K562 (cell line): ENCODE data around the gene LBH. TPM values are rescaled to one million over a fixed set of nuclear protein-coding genes. Genes with fewer than 3 reads are reported as not detected.

Experiments used
- ZNF24 ChIP-seq: fragments of 450-650 bp; IDR thresholded peaks from 2 replicates; pipeline ENCODE4 v1.6.1; 2016
- polyA plus RNA-seq, 8 experiments: library from polyadenylated mRNA; depleted of rRNA in 4 of 8; stranded (reverse) in 5 of 8; unstranded in 3 of 8; fragments of >200 nt; fragmentation: Nextera tagmentation in 2 of 8; fragmentation: Illumina TruSeq in 1 of 8; extraction: Ambion mirVana in 2 of 8; extraction: Trizol in 1 of 8; gene quantifications; 2 replicates each; pipeline versions ENCODE4 v1.2.1 to v1.2.3, GENCODE V29; 2011 to 2014; ENCODE audit warnings: inconsistent platforms in 1 of 8, missing spikeins in 1 of 8
- total RNA-seq, 7 experiments: library from RNA; depleted of rRNA in 6 of 7; stranded (reverse); fragments of >200 nt in 6 of 7; fragmentation: Illumina TruSeq in 2 of 7; extraction: Trizol in 2 of 7; gene quantifications; 2 replicates each; pipeline versions ENCODE4 v1.2.1 to v1.2.3, GENCODE V29; 2011 to 2021; ENCODE audit warnings: low replicate concordance in 1 of 7
- TF ChIP-seq, protein P1 (sequence below): fragments of 250-450 bp; sonication (Bioruptor Pico); IDR thresholded peaks from 2 replicates; pipeline ENCODE4 v1.4.0; 2020
- TF ChIP-seq, protein P2 (sequence below): fragments of 250-450 bp; sonication (Bioruptor Pico); IDR thresholded peaks from 2 replicates; pipeline ENCODE4 v1.8.0; 2021; ENCODE audit warnings: moderate library complexity, mild to moderate bottlenecking, inconsistent platforms
- TF ChIP-seq, protein P3 (sequence below): fragments of 250-450 bp; sonication (Bioruptor Pico); IDR thresholded peaks from 2 replicates; pipeline ENCODE4 v1.8.0; 2022; ENCODE audit warnings: moderate library complexity, mild to moderate bottlenecking, inconsistent platforms

The LBH gene
- total and polyA plus RNA-seq, 9 of the 15 experiments (the other 6 are each of a cell fraction or from before 2014, with no cell fraction given): 3.1 to 13.4 (median 7.4) TPM

DNA sequence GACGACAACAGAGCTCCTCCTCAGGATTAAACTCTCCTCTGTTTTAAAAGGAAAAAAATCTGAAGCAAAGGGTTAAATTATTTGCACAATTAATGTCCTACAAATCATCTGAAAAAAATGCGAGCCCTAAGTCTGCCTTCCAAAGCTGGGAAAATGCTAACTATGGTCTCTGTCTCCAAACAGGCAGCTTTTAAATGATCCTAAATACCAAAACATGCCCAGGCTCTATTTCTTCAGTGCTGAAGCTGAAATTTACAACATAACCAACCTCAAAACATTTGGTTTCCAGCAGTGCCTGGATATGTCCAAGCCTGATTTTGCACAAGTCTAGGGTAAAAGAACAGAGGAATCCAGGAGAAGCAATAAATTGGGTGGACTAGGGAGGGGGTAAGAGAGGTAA, 57.2 kb downstream of the LBH start (continued):
- TF ChIP-seq, protein P1, sequence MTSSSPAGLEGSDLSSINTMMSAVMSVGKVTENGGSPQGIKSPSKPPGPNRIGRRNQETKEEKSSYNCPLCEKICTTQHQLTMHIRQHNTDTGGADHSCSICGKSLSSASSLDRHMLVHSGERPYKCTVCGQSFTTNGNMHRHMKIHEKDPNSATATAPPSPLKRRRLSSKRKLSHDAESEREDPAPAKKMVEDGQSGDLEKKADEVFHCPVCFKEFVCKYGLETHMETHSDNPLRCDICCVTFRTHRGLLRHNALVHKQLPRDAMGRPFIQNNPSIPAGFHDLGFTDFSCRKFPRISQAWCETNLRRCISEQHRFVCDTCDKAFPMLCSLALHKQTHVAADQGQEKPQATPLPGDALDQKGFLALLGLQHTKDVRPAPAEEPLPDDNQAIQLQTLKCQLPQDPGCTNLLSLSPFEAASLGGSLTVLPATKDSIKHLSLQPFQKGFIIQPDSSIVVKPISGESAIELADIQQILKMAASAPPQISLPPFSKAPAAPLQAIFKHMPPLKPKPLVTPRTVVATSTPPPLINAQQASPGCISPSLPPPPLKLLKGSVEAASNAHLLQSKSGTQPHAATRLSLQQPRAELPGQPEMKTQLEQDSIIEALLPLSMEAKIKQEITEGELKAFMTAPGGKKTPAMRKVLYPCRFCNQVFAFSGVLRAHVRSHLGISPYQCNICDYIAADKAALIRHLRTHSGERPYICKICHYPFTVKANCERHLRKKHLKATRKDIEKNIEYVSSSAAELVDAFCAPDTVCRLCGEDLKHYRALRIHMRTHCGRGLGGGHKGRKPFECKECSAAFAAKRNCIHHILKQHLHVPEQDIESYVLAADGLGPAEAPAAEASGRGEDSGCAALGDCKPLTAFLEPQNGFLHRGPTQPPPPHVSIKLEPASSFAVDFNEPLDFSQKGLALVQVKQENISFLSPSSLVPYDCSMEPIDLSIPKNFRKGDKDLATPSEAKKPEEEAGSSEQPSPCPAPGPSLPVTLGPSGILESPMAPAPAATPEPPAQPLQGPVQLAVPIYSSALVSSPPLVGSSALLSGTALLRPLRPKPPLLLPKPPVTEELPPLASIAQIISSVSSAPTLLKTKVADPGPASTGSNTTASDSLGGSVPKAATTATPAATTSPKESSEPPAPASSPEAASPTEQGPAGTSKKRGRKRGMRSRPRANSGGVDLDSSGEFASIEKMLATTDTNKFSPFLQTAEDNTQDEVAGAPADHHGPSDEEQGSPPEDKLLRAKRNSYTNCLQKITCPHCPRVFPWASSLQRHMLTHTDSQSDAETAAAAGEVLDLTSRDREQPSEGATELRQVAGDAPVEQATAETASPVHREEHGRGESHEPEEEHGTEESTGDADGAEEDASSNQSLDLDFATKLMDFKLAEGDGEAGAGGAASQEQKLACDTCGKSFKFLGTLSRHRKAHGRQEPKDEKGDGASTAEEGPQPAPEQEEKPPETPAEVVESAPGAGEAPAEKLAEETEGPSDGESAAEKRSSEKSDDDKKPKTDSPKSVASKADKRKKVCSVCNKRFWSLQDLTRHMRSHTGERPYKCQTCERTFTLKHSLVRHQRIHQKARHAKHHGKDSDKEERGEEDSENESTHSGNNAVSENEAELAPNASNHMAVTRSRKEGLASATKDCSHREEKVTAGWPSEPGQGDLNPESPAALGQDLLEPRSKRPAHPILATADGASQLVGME (CRISPR knock-in tag): no peak
- no peak for TF ChIP-seq ZNF24
- TF ChIP-seq, protein P2, sequence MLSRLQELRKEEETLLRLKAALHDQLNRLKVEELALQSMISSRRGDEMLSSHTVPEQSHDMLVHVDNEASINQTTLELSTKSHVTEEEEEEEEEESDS (CRISPR knock-in tag): no peak
- TF ChIP-seq, protein P3, sequence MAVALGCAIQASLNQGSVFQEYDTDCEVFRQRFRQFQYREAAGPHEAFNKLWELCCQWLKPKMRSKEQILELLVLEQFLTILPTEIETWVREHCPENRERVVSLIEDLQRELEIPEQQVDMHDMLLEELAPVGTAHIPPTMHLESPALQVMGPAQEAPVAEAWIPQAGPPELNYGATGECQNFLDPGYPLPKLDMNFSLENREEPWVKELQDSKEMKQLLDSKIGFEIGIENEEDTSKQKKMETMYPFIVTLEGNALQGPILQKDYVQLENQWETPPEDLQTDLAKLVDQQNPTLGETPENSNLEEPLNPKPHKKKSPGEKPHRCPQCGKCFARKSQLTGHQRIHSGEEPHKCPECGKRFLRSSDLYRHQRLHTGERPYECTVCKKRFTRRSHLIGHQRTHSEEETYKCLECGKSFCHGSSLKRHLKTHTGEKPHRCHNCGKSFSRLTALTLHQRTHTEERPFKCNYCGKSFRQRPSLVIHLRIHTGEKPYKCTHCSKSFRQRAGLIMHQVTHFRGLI: no peak
